ENCODE data around the gene RGS3.
"Not testable (repeated sequence)": the region's sequence is repeated elsewhere in the genome, so short reads cannot be mapped to it uniquely, and the experiment has no call there.

RGS3 gene

GRCh38 chr9:113486327-113486726 lies 22.8 kb downstream of the RGS3 start:
- in situ Hi-C loops (cut with MboI; ENCODE audit: low sequenced_read_pairs), result no loop called here

GRCh38 chr9:113488071-113488470 lies 24.5 kb downstream of the RGS3 start:
- in situ Hi-C loops (cut with MboI; ENCODE audit: low sequenced_read_pairs), result no loop called here

GRCh38 chr9:113488490-113488889 lies 25.0 kb downstream of the RGS3 start:
- in situ Hi-C loops (cut with MboI; ENCODE audit: low sequenced_read_pairs), result no loop called here

GRCh38 chr9:113491147-113491546 lies 27.6 kb downstream of the RGS3 start:
- in situ Hi-C loops (cut with MboI; ENCODE audit: low sequenced_read_pairs), result not testable (repeated sequence)

- in situ Hi-C loops (cut with MboI; ENCODE audit: low sequenced_read_pairs), result no loop called here
These were observed 29.0 kb downstream of the RGS3 start for GRCh38 chr9:113492343-113493202.

GRCh38 chr9:113493203-113493520 lies 29.6 kb downstream of the RGS3 start:
- in situ Hi-C loops (cut with MboI; ENCODE audit: low sequenced_read_pairs), result no loop called here

- in situ Hi-C loops (cut with MboI; ENCODE audit: low sequenced_read_pairs), result no loop called here
These were observed 32.0 kb downstream of the RGS3 start for GRCh38 chr9:113495526-113495925.

- in situ Hi-C loops (cut with MboI; ENCODE audit: low sequenced_read_pairs), result no loop called here
These were observed 33.5 kb downstream of the RGS3 start for GRCh38 chr9:113497051-113497450.

GRCh38 chr9:113499153-113499875 lies 35.8 kb downstream of the RGS3 start:
- in situ Hi-C loops (cut with MboI; ENCODE audit: low sequenced_read_pairs), result no loop called here

GRCh38 chr9:113499876-113500497 lies 36.5 kb downstream of the RGS3 start:
- in situ Hi-C loops (cut with MboI; ENCODE audit: low sequenced_read_pairs), result no loop called here

GRCh38 chr9:113501129-113501686 lies 37.7 kb downstream of the RGS3 start:
- in situ Hi-C loops (cut with MboI; ENCODE audit: low sequenced_read_pairs), result no loop called here

GRCh38 chr9:113501852-113502251 lies 38.3 kb downstream of the RGS3 start:
- in situ Hi-C loops (cut with MboI; ENCODE audit: low sequenced_read_pairs), result no loop called here

GRCh38 chr9:113502427-113503034 lies 39.0 kb downstream of the RGS3 start:
- in situ Hi-C loops (cut with MboI; ENCODE audit: low sequenced_read_pairs), result no loop called here

GRCh38 chr9:113503131-113503541 lies 39.6 kb downstream of the RGS3 start:
- in situ Hi-C loops (cut with MboI; ENCODE audit: low sequenced_read_pairs), result no loop called here

- in situ Hi-C loops (cut with MboI; ENCODE audit: low sequenced_read_pairs), result no loop called here
These were observed 40.2 kb downstream of the RGS3 start for GRCh38 chr9:113503613-113504211.

GRCh38 chr9:113504725-113505590 lies 41.4 kb downstream of the RGS3 start:
- in situ Hi-C loops (cut with MboI; ENCODE audit: low sequenced_read_pairs), result no loop called here

- in situ Hi-C loops (cut with MboI; ENCODE audit: low sequenced_read_pairs), result no loop called here
These were observed 42.6 kb downstream of the RGS3 start for GRCh38 chr9:113506090-113506589.

GRCh38 chr9:113507256-113507655 lies 43.7 kb downstream of the RGS3 start:
- in situ Hi-C loops (cut with MboI; ENCODE audit: low sequenced_read_pairs), result no loop called here

- in situ Hi-C loops (cut with MboI; ENCODE audit: low sequenced_read_pairs), result no loop called here
These were observed 44.7 kb downstream of the RGS3 start for GRCh38 chr9:113508111-113508749.
